T follicular helper cell (primary cell): ENCODE results near the gene CADM4.

Source experiments
- DNase-seq: peaks from one replicate; pipeline ENCODE4 v3.0.0-alpha.2; 2020; ENCODE audit warnings: low read depth

The CADM4 gene

DNA sequence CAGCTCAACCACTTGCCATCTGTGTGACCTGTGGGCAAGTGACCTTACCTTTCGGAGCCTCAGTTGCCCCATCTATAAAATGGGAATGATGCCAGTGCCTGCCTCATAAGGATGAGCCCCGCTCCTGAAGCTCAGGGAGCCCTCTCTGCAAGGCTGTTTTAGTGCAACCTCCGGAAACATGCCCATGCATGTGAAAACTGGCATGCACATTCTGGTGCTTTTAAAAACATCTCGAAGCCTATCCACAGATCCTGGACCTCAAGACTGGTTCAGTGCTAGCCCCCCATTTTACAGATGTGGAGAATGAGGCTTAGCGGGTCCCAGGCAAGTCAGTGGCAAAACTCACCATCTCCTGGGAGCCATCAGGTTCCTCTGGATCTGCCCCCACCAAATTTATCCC is 5.6 kb downstream of the CADM4 start:
- no peak for DNase-seq

DNA sequence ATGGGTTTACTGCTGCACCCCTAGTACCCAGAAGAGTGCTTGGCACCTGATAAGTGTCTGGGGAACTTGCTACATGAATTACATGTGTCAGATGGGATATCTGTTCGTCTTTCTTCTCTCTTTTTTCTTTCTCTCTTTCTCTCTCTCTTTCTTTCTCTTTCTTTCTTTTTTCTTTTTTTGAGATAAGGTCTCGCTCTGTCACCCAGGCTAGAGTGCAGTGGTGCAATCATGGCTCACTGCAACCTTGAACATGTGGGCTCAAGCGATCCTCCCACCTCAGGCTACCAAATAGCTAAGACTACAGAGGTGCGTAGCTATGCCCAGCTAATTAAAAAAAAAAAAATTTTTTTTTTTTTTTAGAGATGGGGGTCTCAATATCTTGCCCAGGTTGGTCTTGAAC is 6.1 kb downstream of the CADM4 start:
- no peak for DNase-seq

DNA sequence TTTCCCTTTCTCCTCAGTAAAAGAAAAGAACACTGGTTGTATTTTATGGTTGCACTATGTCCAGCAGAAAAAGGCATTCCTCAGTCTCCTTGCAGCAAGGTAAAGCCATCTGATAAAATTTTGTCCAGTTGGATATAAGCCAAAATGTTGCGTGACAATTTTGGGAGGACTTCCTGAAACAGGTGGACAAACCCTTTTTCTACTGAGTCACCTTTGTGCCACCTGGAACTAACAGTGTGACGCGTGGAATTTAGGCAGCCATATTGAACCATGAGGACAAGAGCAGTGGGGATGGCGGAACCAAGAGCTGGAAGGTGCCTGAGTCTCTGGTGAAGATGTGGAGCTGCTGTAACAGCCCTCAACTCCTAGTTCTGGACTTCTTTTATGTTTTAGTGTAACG is 8.2 kb downstream of the CADM4 start:
- DNase-seq = no peak

DNA sequence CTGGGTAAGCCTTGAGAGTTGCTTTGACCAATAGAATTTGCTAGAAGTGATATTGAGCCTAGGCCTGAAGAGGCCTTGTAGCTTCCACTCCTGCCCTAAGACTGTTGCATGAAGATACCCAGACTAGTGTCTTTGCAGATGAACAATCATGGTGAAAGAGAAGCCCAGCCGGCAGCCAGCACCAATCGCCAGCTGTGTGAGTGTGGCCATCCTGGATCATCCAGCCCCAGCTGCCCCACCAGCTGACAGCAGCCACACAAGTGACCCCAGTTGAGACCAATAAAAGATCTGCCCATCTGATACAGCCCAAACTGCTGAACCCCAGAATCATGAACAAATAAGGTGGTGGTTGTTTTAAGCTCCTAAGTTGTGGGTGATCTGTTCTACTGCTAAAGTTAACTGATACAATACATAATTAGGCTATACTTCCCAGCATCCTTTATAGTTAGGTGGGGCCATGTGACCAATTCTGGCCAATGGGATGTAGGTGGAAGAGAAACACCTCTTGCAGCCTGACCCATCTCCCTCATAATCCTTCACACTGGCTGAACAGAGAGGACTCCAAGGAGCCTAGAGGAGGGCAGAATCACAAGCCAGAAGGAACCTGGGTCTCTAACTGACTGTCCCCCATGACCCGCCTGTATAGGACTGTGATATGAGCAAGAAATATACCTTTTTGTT is 10.9 kb downstream of the CADM4 start:
- DNase-seq = no peak

DNA sequence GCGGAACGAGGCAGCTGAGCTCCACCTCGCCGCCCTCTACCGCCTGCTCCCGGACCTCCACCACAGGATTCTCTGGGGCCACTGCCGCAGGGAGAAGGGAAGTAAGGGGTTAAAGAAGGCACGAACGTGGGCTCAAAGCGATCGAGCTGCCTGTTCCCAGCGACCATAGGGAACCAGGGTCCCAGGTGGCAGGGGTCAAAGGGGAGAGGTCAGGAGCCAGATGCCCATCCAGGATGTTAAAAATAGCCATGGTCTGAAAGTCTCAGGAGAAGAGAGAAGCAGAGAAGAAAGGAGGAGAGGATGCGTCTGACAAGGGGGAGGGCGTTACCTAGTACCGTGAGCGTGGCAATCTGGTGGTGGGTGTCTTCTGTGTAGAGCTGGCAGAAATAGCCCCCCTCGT is 12.8 kb downstream of the CADM4 start:
- DNase-seq = no peak

DNA sequence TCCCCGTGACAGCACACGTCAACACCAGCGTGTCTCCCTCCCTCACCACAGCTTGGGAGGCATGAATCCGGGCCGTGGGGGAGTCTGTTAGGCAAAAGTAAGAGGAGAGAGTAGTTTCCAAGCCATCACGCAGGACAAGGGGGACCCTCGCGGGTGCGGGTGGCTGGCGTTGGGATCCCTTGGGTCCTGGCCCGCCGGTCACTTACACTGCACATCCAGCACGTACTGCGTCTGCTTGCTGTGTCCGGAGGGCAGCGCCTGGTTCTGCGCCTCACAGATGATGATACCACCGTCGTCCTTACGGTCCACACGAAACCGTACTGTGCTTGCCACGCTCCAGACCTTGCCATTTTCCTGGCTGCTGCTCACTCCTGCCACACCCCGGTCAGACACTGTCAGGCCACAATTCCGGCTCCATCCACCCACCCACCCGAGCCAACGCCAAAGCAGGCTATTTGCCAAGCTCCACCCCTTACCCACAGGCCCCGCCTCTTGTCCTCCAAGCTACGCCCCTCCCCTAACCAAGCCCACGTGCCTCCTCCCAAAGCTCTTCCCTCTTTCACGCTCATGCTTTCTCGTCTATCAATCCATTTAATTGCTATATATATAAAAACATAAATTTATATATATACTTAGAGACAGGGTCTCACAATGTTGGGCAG is 13.6 kb downstream of the CADM4 start:
- DNase-seq = no peak

DNA sequence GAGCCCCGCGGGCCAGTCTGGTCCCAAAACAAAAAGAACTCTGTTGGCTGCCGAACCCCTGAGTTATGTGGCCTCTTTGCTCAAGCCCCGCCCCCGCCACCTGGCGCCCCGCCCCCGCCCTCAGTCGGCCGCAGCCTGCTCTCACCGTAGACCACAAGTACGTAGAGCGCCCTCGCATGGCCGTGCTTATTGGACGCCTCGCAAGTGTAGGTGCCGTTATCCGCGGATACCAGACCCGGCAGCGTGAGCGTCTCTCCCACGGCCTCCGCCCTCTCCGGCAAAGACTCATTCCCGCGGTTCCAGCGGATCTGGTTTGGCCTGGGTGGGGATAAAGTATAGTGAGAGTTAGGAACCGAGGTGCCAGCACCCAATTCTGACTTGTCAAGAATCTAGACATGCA is 14.7 kb downstream of the CADM4 start:
- DNase-seq = peak; percentile 84

DNA sequence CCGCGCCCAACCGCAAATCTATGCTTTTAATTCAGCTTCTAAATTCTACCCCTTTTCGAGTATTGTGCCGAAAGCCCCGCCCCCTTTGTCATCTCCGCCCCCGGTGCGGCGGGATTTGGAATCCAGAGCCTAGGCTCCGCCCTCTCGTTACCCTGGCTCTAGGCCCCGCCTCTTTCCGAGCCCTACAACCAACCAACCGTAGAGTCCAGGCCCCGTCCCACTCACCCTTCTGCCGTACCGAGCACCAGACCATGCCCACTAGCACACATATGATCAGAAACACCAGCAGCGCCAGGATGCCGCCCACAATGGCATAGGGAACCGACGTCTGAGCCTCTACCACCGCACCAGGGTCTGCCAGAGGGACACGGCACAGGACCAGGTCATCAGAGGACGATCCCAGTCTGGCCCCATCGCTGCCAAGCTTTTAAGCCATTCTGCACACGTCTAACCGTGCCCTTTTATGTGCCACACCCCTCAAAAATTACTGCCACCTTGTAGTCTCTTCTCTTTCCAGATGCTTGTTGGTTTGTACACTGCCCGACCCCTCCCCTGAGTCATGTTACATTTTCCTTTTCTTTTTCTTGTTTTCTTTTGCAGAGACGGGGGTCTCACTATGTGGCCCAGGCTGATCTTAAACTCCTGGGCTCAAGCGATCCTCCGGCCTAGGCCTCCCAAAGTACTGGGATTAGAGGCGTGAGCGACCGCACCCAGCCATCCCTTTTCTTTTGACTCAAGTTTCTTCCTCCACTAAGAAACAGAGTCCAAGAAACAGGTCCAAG is 15.6 kb downstream of the CADM4 start:
- no peak for DNase-seq

DNA sequence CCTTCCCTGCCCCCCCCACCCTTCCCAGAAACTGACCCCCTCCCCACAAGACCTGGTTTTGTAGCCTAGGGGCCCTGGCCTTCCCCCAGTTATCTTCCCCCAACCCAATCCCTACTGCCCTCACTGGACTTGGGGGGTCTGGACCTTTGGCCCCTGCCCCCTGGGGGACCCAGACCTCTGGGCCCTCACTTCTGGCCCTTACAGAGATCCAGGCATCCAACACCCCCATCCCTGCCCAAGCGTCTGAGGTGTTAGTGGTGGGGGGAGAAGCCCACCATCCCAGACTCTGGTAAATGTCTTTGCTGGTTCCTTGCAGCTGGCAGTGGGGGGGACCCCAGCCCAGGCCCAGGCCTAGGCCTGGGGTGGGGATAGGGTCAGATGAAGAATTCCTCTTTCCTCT is 16.7 kb downstream of the CADM4 start:
- no peak for DNase-seq

DNA sequence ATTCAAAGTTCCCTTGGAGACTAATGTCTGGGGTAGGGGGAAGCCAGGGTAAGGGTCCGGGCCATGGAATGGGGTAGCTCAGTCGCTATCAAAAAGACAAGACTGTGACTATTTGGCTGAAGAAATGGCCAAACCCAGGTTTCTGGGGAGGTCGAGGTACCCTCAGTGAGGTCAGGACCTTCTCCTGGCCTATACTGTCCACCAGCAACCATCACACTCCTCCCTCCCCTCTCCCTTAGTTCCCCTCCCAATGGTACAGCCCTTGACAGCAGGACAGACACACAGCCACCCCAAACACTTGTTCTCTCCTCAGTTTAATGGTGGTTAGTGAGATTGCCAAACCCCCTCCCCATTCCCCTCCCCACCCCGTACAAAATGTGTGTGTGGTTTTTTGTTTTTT is 17.6 kb downstream of the CADM4 start:
- DNase-seq = no peak

DNA sequence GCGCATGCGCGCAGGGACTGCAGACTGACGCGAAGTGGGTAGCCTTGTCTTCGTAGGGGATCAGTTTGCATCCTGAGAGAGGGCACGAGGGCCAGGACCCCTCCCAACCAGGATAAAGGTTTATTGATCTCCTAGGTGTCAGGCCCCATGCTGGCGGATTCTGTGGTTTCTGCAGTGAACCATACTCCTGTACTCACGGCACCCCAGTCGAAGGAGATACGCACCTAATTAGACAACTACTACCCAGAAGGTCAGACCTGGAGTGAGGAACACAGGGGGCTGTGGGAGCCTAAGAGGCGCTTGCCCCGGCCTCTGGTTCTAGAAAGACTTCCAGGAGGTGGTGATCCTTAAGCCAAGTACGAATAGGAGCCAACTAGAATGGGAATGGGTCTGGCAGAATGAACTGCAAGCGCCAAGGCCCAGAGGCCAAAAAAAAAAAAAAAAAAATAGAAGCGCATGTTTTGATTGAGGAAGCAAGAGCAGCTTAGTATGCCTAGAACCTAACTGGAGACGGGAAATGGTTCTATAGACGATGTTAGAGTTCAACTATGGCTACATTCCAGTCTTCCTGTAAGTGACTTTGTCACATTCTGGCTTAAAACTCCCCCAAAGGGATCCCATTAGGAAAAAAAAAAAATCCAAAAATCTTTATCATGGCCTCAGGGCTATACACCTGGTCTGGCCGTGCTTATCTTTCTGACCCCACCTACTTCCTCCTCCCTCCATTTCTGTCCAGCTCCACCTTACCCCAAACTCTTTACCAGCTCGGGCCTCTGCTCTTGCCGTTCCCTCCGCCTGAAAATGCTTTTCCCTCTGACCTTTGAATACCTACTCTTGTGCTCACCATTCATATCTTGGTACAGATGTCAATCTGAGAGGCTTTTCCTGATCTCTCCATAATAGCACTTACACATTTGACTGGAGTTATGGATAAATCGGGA is 19.3 kb downstream of the CADM4 start:
- DNase-seq = peak; percentile 74

DNA sequence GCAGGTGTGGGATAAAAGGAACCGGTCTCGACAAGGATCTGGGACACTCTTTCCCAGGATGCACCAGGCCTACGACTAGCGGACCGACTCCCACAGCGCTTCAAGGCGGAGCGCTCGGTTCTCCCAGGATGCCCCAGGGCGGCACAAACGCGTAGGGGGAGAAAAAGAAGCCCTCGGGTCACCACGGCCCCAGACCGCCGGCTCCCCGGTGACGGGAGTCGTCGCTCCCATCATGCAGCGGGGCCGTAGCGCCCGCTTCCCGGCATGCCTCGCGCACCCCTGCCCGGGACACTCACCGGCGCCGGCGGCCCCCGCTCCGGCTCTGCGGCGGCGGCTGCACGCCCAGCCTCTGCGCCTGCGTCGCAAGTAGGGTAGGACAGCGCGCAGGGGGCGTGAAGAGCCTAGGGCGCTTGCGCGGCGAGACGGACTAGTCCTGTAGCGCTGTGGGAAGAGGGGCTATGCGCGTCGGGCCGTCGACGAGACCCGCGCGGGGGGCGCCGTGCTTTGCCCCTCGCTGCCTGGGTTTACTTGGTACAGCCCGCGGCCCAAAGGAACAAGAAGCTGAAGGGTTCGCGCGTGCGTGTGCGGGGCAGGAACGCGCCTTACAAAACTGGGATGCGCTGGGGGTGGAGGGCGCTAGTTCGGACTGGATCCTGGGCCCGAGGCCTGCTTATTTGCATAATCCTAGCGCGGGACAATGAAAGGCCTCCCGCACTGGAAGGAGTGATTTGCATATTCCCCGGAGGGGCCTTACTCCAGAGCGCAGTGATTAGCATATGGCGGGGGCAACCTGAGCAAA is 20.2 kb downstream of the CADM4 start, which contains the start of gene ZNF428:
ZNF428 (minus strand) TSS at position 368 of the 799 bp plus-strand sequence. CDS start 5,325 bp downstream, outside the sequence.
- peak; percentile 77 for DNase-seq

DNA sequence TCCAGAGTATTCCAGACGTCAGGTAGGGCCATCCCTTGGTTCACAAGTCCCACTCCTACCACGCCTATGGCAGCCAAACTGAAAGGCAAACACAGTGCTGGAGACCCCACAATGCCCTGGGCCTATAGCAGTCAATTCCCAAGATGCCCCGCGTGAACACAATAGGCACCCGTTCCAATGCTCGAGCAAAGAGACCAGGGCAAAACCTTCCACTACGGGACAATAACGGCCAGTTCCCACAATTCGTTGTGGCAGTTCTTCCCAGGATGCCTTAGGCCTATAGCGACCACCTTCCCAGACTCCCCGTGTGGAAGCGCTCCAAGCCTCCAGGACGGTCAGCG is 20.8 kb downstream of the CADM4 start:
- no peak for DNase-seq

DNA sequence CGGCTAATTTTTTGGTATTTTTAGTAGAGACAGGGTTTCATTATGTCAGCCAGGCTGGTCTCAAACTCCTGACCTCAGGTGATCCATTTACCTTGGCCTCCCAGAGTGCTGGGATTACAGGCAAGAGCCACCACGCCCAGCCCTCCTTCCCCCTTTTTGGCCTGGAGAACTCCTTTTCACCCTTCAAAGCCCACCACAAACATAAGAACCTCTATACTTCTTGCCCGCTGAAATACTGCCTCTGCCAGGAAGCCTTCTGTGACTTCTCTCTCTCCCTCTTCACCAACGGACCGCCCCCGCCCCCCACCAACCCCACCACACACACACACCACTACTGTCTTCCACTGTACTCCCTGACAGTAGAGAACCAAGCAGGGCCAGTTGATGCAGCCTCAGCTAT is 22.7 kb downstream of the CADM4 start:
- DNase-seq = no peak

DNA sequence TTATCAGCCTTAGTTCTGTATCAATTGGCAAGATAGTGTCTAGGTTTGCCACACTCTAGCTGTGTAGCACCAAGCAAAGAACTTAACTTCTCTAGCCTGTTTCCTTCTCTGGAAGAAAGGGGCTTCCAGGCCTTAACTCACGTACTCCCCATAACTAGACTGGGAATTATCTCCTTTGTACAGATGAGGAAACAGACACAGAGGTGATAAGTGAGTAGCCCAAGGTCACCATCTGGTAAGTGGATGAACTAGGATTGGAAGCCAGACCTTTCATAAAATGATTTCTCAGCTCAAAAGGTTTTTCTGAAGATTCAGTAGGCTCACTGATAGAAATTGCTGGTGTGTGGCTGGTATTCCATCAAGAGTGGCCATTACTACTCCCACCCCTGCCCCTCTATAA is 23.3 kb downstream of the CADM4 start:
- DNase-seq = no peak

DNA sequence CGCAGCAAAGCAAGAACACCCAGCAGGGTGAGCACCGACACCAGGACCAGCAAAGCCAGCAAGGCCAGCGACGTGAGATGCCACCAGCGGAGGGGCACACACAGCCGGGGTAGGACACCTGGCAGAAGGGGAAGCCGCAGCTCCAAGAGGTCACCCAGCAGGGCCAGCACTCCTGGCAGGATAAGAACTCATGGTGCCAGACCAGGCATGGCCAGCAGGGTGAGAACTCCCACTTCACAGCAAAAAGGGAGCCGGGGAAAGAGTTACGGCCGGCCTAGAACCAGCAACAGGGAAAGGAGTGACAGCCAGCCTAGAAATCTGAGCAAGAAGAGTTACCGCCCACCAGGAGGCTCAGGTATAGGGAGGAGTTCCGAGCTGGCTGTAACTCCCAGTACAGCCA is 27.3 kb downstream of the CADM4 start:
- no peak for DNase-seq

DNA sequence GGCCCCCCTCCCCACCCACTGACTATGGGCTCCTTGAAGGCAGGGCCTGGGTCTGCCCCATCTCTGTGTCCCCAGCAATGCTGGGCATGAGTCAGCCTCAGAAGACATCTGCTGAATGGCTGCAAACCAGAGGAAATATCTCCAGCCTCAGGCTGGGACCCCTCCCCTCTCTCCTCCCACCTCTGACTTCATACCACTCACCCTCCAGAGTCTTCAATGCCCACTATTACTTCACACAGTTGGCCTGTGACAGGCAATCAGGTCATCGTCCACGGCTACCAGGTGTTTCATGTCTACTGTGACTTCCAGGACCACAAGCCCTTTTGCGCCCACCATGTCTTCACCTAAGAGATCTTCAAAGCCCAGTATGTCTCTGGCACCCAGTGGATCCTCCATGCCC is 27.9 kb downstream of the CADM4 start, which contains the start of gene SRRM5:
SRRM5 (plus strand) TSS at position 301 of the 400 bp plus-strand sequence; CDS start at position 335, 34 bp downstream.
- DNase-seq = no peak

DNA sequence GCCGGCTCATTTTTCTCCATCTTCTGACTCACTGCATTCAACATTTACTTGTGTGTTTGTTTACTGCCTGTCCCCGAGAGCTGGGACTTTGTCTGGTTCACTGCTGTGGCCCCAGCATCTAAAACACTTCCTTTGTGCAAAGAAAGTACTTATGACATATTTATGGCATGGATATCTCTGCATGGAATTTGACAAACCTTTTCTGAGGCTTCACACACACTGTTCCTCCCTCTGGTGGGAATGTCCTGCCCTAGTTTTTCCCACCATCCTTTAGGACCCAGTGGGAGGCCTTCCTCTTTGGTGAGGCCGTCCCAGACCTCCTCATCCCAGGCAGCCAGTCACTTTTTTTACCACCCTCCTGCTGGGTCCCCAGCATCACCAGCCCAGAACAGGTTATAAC is 29.2 kb downstream of the CADM4 start:
- DNase-seq = no peak

DNA sequence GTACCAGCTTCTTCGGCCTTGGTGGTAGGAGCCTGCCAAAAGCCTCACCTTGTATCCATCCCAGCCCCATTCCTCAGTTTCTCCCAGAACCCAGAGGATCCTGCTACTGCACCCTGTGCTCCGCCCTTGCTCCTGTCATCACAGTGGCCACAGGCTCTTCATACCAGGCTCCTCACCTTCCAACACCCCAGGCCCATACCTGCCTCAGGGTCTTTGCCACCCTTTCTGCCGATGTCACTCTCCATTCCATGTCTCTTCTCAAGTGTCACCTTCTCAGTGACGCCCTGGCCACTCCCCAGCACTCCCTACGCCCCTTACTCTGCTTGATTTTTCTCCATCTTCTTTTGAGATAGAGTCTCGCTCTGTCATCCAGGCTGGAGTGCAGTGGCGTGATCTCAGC is 29.8 kb downstream of the CADM4 start:
- no peak for DNase-seq

DNA sequence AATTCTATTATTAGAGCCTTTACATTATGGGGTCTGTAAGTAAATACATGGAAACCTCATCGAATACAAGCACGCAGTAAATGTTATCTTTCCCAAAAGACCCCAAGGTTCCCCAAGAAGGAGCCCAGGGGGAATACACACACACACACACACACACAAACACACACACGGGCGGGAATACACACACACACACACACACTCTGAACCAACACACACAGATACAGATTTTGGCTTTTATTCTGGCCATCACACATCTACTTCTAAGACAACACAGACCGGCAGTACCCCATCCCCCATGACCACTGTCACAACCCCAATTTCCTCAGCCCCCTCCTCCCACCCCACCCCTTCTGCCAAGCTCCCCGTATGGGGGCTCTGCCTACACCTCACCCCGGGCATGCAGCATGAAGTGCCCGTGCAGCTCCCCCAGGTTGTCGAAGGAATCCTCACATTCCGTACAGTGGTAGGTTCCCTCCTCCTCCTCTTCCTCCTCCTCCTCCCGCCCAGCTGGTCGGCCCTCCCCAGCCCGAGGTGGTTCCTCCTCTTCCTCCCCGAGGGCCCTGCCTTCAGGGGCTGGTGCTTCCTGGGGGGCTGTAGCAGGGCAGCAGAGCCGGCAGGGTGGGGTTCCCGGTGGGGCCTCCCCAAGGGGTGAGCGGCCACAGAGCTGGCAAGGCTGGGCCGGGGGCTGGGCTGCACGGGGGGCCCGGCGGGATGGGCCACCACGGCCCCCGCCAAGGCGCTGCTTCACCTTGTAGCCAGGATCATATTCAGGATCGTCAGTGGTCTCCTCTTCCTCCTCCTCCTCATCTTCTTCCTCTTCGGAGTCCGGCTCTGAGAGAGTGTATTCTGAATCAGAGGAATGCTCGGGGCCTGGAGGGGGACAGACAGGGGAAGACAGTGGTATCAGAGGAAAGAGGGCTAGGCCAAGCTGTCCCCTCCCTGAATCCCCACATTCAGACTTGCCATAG is 32.1 kb downstream of the CADM4 start:
- DNase-seq = no peak
